ENCODE data around the gene FNDC3A.
"Not testable (repeated sequence)": the region's sequence is repeated elsewhere in the genome, so short reads cannot be mapped to it uniquely, and the experiment has no call there.

DNA sequence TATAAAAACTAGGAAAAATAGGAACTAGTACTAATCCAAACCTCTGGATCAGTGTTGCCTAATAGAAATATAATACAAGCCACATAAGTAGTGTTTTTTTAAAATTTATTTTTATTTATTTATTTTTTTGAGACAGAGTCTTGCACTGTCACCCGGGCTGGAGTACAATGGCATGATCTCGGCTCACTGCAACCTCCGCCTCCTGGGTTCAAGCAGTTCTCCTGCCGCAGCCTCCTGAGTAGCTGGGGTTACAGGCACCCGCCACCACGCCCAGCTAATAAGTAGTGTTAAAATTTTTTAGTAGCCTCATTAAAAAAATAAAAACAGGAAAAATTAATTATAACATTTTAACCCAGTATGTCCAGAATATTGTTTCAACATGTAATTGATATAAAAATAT is 94.3 kb downstream of the FNDC3A start:
- TF ChIP-seq, protein P1, sequence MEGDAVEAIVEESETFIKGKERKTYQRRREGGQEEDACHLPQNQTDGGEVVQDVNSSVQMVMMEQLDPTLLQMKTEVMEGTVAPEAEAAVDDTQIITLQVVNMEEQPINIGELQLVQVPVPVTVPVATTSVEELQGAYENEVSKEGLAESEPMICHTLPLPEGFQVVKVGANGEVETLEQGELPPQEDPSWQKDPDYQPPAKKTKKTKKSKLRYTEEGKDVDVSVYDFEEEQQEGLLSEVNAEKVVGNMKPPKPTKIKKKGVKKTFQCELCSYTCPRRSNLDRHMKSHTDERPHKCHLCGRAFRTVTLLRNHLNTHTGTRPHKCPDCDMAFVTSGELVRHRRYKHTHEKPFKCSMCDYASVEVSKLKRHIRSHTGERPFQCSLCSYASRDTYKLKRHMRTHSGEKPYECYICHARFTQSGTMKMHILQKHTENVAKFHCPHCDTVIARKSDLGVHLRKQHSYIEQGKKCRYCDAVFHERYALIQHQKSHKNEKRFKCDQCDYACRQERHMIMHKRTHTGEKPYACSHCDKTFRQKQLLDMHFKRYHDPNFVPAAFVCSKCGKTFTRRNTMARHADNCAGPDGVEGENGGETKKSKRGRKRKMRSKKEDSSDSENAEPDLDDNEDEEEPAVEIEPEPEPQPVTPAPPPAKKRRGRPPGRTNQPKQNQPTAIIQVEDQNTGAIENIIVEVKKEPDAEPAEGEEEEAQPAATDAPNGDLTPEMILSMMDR (IDR thresholded peaks at IDR 0.05): not testable (repeated sequence)
- TF ChIP-seq POLR2A (IDR thresholded peaks at IDR 0.05): not testable (repeated sequence)
